SK-N-SH (cell line): ENCODE results near the gene NGF.

ENCODE experiments used
- ELF1 ChIP-seq: IDR thresholded peaks from 2 replicates; pipeline ENCODE4 v1.4.0; 2012
- RAD21 ChIP-seq: IDR thresholded peaks from 2 replicates; pipeline ENCODE4 v1.6.1; 2012; ENCODE audit warnings: mild to moderate bottlenecking, low read length
- TAF1 ChIP-seq: IDR thresholded peaks from 2 replicates; pipeline ENCODE4 v1.6.1; 2012; ENCODE audit warnings: low read depth, mild to moderate bottlenecking, low read length, moderate library complexity, borderline replicate concordance
- YY1 ChIP-seq: IDR thresholded peaks from 2 replicates; pipeline ENCODE4 v1.4.0; 2012; ENCODE audit warnings: low read depth, mild to moderate bottlenecking
- TF ChIP-seq, protein P1 (sequence below): IDR thresholded peaks from 2 replicates; pipeline ENCODE4 v1.4.0; 2012; ENCODE audit warnings: low read depth, borderline replicate concordance
- TF ChIP-seq, protein P2 (sequence below): fragments of 200-600 bp; sonication (generic); IDR thresholded peaks from 2 replicates; pipeline ENCODE4 v1.6.1; 2017; ENCODE audit warnings: antibody characterized with exemption, mild to moderate bottlenecking, moderate library complexity

DNA sequence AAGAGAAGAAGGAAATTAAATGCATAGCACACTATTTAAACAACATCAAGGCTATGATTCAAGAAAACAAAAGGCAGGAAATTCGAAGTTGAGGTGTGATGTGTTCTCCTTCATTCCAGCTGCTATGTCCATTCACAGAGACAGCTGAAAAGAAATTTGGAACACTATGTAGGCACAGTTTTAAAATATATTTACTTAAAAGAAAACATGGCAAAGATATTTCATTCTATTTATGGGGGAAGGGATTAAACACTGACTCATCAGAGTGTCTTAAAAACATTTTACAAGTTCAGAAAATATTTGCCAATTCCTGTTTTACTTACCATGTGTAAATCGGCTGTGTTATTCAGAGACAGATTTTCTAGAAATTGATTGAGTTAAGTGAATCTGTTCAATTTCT, 39.4 kb upstream of the NGF start:
- TF ChIP-seq, protein P1, sequence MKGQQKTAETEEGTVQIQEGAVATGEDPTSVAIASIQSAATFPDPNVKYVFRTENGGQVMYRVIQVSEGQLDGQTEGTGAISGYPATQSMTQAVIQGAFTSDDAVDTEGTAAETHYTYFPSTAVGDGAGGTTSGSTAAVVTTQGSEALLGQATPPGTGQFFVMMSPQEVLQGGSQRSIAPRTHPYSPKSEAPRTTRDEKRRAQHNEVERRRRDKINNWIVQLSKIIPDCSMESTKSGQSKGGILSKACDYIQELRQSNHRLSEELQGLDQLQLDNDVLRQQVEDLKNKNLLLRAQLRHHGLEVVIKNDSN = no peak
- TF ChIP-seq, protein P2, sequence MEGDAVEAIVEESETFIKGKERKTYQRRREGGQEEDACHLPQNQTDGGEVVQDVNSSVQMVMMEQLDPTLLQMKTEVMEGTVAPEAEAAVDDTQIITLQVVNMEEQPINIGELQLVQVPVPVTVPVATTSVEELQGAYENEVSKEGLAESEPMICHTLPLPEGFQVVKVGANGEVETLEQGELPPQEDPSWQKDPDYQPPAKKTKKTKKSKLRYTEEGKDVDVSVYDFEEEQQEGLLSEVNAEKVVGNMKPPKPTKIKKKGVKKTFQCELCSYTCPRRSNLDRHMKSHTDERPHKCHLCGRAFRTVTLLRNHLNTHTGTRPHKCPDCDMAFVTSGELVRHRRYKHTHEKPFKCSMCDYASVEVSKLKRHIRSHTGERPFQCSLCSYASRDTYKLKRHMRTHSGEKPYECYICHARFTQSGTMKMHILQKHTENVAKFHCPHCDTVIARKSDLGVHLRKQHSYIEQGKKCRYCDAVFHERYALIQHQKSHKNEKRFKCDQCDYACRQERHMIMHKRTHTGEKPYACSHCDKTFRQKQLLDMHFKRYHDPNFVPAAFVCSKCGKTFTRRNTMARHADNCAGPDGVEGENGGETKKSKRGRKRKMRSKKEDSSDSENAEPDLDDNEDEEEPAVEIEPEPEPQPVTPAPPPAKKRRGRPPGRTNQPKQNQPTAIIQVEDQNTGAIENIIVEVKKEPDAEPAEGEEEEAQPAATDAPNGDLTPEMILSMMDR = no peak
- TF ChIP-seq ELF1 (no peak), RAD21 (no peak), TAF1 (no peak), YY1 (no peak)
